C4-2B (cell line): ENCODE measurements around the gene AP1S3.

ENCODE experiments used
- ZFX ChIP-seq: fragments of 450-650 bp; IDR thresholded peaks from 2 replicates; pipeline ENCODE4 v1.6.1; 2017
- TF ChIP-seq, protein P1 (sequence below): fragments of 450-650 bp; conservative IDR thresholded peaks from 2 replicates; pipeline ENCODE4 v1.5.1; 2017; ENCODE audit warnings: mild to moderate bottlenecking

DNA sequence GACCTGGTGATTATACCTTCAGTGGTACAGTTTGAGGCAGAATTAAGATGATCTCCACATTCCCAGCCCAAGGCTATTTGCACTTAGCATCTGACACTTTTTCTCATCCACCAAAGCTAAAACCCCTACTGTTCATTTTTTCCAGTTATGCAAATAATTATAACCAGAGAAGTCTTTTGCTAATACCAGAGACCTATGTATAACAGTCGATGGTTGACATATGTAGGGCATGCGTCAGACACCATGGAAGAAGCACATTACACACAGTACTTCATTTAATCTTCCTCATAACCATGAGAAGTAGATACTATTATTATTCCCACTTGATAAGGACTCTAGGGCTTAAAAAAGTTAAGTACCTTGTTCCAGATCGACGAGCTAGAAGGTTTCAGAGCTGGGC lies 36.5 kb downstream of the AP1S3 start:
- TF ChIP-seq, protein P1, sequence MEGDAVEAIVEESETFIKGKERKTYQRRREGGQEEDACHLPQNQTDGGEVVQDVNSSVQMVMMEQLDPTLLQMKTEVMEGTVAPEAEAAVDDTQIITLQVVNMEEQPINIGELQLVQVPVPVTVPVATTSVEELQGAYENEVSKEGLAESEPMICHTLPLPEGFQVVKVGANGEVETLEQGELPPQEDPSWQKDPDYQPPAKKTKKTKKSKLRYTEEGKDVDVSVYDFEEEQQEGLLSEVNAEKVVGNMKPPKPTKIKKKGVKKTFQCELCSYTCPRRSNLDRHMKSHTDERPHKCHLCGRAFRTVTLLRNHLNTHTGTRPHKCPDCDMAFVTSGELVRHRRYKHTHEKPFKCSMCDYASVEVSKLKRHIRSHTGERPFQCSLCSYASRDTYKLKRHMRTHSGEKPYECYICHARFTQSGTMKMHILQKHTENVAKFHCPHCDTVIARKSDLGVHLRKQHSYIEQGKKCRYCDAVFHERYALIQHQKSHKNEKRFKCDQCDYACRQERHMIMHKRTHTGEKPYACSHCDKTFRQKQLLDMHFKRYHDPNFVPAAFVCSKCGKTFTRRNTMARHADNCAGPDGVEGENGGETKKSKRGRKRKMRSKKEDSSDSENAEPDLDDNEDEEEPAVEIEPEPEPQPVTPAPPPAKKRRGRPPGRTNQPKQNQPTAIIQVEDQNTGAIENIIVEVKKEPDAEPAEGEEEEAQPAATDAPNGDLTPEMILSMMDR, result no peak
- TF ChIP-seq ZFX, result no peak
